Tibial nerve (tissue), 3 donors: ENCODE measurements around the gene ZNF415.

Experiments used
- POLR2A ChIP-seq, 2 donors: fragments of 450-650 bp; IDR thresholded peaks; one replicate each; pipeline ENCODE4 v1.6.1; 2017; ENCODE audit warnings: antibody characterized with exemption in 2 of 2, mild to moderate bottlenecking in 2 of 2, moderate library complexity in 2 of 2
- TF ChIP-seq, protein P1 (sequence below), 5 experiments: fragments of 200-600 bp in 3 of 5; fragments of 450-650 bp in 2 of 5; sonication (generic) in 3 of 5; IDR thresholded peaks; one replicate each; pipeline ENCODE4 v1.5.1; 2016 to 2019; ENCODE audit warnings: antibody characterized with exemption in 5 of 5, mild to moderate bottlenecking in 3 of 5, moderate library complexity in 2 of 5

DNA sequence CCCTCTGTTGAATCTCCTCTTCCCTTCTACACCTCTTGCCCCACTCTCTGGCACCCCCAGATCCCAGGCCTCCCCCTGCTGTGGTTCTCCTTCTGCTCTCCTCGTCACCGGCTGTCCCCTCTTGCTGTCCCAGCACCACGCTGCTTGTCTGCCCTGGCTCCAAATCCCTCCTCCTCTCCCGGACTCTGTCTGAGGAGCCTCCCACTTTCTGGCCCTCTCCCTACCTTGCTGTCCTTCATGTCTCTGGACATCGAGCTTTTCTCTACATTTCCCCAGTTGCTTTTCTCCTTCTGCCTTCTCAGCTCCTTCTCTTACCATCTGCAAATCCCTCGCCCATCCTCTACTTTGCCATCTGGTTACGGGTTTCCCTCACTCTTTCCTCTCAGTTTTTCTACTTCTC, 24.9 kb upstream of the ZNF415 start:
- no peak for TF ChIP-seq POLR2A (IDR thresholded peaks at IDR 0.05)
- TF ChIP-seq, protein P1, sequence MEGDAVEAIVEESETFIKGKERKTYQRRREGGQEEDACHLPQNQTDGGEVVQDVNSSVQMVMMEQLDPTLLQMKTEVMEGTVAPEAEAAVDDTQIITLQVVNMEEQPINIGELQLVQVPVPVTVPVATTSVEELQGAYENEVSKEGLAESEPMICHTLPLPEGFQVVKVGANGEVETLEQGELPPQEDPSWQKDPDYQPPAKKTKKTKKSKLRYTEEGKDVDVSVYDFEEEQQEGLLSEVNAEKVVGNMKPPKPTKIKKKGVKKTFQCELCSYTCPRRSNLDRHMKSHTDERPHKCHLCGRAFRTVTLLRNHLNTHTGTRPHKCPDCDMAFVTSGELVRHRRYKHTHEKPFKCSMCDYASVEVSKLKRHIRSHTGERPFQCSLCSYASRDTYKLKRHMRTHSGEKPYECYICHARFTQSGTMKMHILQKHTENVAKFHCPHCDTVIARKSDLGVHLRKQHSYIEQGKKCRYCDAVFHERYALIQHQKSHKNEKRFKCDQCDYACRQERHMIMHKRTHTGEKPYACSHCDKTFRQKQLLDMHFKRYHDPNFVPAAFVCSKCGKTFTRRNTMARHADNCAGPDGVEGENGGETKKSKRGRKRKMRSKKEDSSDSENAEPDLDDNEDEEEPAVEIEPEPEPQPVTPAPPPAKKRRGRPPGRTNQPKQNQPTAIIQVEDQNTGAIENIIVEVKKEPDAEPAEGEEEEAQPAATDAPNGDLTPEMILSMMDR (IDR thresholded peaks at IDR 0.05): no peak
